ENCODE results near the gene IL1RL1.

Gene IL1RL1

DNA sequence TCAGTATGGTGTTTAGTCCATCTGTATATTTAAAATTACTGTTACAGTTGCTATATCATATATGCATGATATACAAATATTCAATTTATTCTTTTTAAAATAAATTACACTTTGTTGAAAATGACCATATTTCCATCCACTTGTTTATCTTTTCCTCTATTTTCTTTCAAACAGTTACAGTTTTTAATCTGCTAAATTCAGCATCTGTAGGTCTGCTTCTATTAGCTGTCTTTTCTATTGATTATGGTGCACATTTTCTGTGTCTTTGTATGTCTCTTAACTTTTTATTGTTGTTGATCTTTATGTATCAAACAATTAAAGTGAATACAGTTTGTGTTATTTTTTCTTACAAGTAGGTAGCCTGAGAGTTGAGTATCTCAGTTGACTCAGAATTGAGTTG lies 72.4 kb downstream of the IL1RL1 start:
- no peak for DNase-seq

GRCh38 chr2:102385522-102385921 lies 74.2 kb downstream of the IL1RL1 start:
- DNase-seq, result no peak

GRCh38 chr2:102386004-102386403 lies 74.6 kb downstream of the IL1RL1 start:
- DNase-seq, result no peak

DNA sequence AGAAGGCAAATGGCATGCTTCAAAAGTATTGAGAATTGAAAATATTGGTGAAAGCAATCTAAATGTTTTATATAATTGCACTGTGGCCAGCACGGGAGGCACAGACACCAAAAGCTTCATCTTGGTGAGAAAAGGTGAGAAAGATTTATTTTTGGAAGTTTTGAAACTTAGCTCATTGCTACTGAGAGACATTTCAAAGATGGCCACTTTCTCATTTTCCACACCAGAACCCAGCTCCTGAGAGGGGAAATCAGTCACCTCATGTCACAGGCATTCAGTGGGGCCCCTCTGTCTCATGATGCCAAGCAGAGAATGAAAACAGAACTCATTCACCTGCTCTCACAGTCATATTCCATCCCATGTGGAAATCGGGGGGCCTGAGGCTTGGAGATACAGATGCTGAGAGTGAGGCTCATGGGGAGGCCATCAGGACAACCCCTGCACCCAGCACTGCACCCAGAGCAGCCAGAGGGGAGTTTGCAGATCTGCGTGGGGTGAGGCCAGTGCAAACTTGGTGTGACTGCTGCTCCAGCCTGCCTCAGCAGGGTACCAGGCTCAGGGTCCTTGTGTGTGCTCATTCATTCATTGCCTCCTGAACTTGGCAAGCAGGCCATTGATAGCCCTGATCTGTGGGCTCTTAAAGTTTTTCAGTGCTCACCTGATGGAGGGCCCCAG lies 75.6 kb downstream of the IL1RL1 start:
- no peak for DNase-seq

GRCh38 chr2:102387763-102388546 lies 76.6 kb downstream of the IL1RL1 start:
- DNase-seq, result no peak

GRCh38 chr2:102391565-102391964 lies 80.2 kb downstream of the IL1RL1 start:
- DNase-seq, result no peak

DNA sequence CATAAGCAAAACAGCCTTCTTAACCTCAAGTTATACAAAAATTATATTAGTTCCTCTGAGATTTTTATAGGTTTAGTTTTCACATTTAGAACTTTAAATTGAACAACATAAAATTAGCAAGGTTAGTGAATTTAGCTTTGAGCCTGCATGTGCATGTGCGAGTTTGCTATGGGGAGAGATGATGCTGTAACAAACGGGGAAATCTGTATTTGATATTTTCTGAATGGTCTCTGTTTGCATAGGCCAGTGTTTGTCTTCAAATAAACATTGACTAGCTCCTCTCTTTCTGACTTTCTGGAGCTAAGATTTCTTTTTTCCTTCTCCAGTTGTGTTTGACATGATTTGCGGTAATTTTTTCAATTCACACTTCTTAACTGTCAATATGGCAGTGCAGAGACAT lies 80.7 kb downstream of the IL1RL1 start:
- no peak for DNase-seq

DNA sequence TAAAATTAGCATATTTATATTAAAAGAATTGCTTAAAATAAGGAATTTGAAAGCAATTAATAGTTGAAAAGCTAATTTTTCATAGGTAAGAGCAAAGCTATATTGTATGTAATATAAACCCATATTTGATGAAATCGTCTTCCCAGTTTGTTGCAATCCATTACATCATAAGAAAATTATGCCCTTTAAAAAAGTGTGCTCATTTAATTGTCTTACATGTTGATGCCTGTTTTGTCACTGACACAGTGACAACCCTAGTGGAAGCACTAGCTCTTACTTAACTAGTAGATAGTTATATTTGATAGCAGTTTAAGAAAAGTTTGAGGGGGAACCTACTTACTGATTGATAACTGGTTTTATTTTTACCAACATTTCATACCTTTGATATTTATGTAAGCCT lies 81.6 kb downstream of the IL1RL1 start:
- no peak for DNase-seq

DNA sequence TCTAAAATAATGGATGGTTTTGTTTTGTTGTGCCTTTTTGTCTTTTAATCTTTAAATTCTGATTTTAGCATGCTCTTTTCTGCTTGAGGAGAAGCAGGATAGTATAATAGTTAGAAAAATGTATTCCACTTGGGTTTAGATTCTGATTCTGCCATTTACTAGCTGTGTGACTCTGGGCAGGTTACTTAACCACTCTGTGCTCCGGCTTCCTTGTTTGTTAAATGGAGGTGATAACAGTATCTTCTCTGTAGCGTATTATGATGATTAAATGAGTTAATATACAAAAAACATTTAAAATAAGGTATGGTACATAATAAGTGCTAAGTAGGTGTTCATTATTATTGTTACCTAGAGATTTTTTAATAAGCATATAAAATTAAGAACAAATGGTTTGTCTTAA lies 84.6 kb downstream of the IL1RL1 start:
- no peak for DNase-seq

DNA sequence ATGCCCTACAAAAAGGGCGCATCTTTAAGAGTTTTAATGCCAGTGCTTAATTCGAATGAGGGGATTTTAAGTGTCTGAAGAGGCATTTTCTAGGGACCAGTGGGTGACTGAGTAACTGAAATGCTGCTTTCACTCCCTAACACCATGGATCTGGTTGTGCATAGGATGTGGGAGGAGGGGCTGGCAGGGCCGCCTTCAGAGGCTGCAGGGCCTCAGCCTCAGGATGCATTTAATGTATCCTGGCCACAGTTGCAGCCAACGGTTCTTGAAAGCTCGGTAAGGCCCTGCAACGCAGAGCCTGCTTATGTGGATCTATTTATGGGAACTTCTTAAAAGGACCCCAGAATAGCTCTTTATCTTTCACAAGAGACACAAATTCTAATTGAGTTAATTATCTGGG lies 85.8 kb downstream of the IL1RL1 start:
- no peak for DNase-seq

- no peak for DNase-seq
Observed at GRCh38 chr2:102399499-102400141, 88.3 kb downstream of the IL1RL1 start.

DNA sequence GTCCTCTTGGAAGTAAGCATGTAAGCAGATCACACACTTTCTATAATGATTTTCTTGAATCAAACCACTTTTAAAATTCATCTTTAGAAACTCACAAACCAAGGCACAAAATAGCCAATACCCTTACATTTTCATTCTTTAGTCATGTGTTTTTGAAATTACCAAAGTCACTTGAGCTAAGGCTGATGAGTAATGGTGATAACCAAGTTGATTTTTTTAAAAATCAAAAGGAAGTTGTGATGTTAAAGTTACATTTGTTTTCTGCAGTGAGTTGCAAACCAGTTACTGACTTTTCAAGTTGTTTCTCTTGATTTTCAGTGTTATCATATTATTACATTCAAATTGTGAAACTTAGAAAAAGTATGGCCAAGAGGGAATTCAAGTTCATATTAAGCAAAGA lies 90.1 kb downstream of the IL1RL1 start:
- DNase-seq, result no peak

Measured in NCI-H2029 (cell line).